Measurements from ENCODE around the gene UNC5CL.

- TF ChIP-seq EZH2 (IDR thresholded peaks at IDR 0.05; ENCODE audit: insufficient read depth, poor library complexity, severe bottlenecking) (no peak), EZH2phosphoT487 (IDR thresholded peaks at IDR 0.05; ENCODE audit: insufficient read depth, low read depth) (no peak)
Measured at GRCh38 chr6:40999569-40999968, 39.5 kb downstream of the UNC5CL start.
